ENCODE data around the gene EFHD2.
"Not testable (repeated sequence)": the region's sequence is repeated elsewhere in the genome, so short reads cannot be mapped to it uniquely, and the experiment has no call there.

Gene EFHD2

GRCh38 chr1:15412843-15413242 is 3.2 kb downstream of the EFHD2 start:
- no peak for DNase-seq

- no peak for DNase-seq
Measured at GRCh38 chr1:15413563-15414444, 4.1 kb downstream of the EFHD2 start.

- DNase-seq = no peak
Measured at GRCh38 chr1:15414445-15414983, 4.8 kb downstream of the EFHD2 start.

- DNase-seq = no peak
Measured at GRCh38 chr1:15417059-15417934, 7.6 kb downstream of the EFHD2 start.

- DNase-seq = no peak
Measured at GRCh38 chr1:15418806-15419515, 9.3 kb downstream of the EFHD2 start.

GRCh38 chr1:15420853-15421465 is 11.3 kb downstream of the EFHD2 start:
- DNase-seq = no peak

- DNase-seq = no peak
Measured at GRCh38 chr1:15422871-15423270, 13.2 kb downstream of the EFHD2 start.

- no peak for DNase-seq
Measured at GRCh38 chr1:15423355-15424077, 13.8 kb downstream of the EFHD2 start.

GRCh38 chr1:15424146-15424667 is 14.5 kb downstream of the EFHD2 start:
- no peak for DNase-seq

GRCh38 chr1:15424981-15425380 is 15.3 kb downstream of the EFHD2 start:
- DNase-seq = no peak

- DNase-seq = no peak
Measured at GRCh38 chr1:15425521-15425920, 15.8 kb downstream of the EFHD2 start.

GRCh38 chr1:15425958-15426357 is 16.3 kb downstream of the EFHD2 start:
- no peak for DNase-seq

- no peak for DNase-seq
Measured at GRCh38 chr1:15426492-15427279, 17.0 kb downstream of the EFHD2 start.

- no peak for DNase-seq
Measured at GRCh38 chr1:15427280-15427666, 17.6 kb downstream of the EFHD2 start.

- DNase-seq = not testable (repeated sequence)
Measured at GRCh38 chr1:15428252-15428651, 18.6 kb downstream of the EFHD2 start.

GRCh38 chr1:15428815-15429435 is 19.2 kb downstream of the EFHD2 start:
- no peak for DNase-seq

GRCh38 chr1:15429701-15430149 is 20.0 kb downstream of the EFHD2 start:
- DNase-seq = no peak

- no peak for DNase-seq
Measured at GRCh38 chr1:15430787-15431570, 21.3 kb downstream of the EFHD2 start.

GRCh38 chr1:15431571-15431948 is 21.9 kb downstream of the EFHD2 start:
- no peak for DNase-seq
